NCI-H1092 (cell line): Measurements from ENCODE around the gene KRT83.
"Not testable (repeated sequence)": the region's sequence is repeated elsewhere in the genome, so short reads cannot be mapped to it uniquely, and the experiment has no call there.

Source experiments
- DNase-seq: peaks from one replicate; lab custom pipeline; 2025; lab: John Stamatoyannopoulos, UW

KRT83 gene

DNA sequence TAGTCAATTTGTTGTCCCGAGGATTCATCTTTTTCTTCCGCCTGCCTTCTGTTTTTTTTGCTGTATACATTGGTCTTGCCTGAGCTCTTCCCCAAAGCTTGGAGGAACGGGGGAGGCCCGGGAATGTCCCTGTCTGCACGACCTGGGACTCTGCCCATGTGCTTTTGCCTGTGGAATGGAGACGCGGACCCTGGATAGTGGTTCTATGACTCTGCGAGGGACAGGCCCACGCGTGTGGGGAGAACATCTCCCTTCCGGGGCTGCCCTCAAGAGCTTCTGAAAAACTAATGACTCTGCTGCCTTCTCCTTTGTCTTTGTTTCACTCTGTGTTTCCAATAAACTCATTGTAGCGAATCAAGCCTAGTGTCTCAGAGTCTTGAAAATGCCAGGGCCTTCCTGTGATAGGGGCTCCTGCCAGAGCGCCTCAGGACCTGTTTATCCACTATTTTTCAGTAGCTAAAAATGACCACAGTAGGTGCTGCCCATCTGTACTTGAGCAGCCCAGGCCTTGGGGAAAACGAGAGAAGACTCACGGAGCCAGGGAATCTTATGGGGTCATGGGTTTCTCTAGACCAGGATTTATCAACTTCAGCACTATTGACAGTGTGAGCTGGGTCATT, 12.3 kb downstream of the KRT83 start:
- no peak for DNase-seq

DNA sequence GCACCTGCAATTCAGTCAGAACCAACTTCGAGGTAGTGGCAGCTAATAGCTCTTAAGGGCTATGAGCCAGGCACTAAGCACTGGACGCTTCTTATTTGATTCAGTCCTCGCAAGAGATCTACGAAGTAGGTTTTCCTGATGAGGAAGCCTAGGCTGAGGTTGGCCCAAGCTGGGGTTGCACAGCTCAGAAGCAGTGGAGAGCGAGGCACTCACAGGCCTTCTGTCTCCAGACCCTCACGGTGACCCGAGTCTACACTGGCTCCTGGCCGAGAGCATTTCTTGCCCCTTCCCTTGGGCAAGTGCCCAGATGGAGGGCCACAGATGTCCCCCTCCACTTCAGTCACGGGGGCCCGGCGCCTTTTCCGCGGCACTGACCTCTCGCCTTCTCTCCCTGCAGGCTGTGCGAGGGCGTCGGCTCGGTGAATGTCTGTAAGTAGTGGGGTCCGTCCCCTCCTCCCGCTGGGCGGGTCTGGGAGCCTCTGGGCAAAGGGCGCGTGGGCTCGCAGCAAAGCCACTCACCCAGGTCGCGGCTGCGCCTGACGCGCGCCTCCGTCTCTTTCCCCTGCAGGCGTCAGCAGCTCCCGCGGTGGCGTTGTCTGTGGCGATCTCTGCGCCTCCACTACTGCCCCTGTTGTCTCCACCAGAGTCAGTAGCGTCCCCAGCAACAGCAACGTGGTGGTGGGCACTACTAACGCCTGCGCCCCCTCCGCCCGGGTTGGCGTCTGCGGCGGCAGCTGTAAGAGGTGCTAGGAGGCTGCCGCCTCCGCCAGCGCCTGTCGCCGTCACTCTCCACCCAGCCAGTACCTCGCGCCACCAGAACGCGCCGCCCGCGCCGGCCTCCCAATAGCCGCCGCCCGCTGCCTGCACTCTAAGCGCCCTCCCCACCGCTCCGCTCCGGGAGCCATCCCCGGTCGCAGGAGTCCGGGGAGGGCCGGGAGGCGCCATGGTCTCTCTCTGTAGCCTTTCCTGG, 13.1 kb downstream of the KRT83 start:
- peak; percentile 29 for DNase-seq

DNA sequence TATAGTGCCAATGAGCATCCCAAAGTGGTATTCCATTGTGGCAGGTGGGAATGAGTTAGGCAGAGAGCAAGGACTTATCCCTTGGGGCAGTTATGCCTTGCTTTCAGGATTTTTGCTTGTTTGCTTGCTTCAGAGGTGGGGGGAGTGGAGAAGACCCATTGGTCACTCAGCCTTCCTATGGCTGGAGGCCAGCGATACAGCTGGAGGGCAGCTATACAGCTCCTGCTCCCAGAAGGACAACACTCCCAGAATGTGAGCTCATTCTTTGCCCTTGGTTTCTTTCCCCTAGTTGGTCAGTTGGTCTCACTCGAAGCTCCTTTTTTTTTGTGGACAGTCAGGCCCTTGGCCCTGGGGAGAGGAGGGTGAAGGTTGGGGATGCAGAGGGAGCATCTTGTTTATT, 14.5 kb downstream of the KRT83 start:
- DNase-seq = no peak

DNA sequence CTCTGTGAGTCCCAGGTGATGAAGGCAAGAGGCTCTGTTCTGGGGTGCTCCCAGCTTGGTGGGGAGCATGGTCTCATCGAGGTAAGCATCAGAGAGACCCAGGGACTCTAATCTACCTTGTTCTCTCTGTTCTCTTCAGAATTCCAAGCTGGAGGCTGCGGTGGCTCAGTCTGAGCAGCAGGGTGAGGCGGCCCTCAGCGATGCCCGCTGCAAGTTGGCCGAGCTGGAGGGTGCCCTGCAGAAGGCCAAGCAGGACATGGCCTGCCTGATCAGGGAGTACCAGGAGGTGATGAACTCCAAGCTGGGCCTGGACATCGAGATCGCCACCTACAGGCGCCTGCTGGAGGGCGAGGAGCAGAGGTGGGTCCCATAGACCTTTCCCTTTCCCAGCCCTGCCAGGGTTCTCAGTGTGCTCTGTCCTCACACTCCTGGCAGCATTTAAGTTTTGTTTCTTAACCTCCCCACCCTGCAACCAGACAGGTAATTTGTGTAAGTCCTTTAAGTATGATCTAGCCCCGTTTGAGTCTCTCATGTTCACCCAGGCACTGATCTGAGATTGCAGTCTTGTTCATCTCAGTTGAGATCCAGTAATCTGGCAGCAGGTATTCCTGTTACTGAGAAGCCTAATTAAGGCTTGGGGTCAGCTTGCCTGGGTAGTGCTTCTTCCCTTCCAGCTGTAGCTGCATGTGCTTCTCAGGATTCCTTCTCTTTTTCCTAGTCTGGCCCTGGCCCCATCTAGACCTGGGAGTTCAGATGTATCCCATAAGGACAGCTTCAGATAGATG, 15.1 kb downstream of the KRT83 start:
- no peak for DNase-seq

DNA sequence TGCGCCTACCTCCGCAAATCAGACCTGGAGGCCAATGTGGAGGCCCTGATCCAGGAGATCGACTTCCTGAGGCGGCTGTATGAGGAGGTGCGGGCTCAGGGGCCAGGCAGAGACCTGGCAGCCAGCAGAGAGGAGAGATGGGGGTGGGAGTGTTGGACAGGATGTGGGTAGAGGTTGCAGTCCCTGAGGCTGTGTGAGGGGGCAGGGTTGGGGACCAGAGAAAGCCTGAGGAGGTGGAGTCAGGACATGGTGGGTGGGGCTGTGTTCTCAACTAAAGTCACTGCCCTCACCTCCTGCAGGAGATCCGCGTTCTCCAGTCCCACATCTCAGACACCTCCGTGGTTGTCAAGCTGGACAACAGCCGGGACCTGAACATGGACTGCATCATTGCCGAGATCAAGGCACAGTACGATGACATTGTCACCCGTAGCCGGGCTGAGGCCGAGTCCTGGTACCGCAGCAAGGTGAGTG, 16.2 kb downstream of the KRT83 start:
- DNase-seq = not testable (repeated sequence)

DNA sequence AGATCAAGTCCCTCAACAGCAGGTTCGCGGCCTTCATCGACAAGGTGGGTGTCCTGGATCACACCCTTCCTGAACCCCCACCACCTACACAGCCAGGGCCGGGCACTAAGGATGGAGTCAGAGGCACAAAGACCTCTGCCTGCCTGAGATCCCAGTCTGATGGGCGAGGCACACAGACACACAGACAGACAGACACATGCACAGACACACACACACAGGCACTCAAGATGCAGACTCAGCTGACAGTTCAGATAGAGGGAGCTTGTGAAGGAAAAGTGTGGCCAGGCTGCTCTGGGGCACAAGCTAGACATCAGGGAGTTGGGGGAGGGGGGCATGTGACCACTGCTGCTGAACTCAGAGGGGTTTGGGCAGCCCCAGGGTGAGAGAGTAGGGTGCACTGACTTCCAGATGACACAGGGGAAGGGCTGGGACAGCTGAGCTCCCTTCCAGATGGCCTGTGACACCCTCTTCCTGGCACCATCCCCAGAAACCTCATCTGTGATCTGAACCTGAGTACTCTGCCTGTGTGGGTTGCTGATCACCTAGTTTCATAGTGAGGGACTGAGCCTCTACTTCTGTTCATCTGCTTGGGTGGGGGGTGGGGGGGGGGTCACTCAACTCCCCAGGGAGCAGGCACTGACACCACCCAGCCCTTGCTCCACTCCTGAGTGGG, 18.8 kb downstream of the KRT83 start:
- DNase-seq = not testable (repeated sequence)

DNA sequence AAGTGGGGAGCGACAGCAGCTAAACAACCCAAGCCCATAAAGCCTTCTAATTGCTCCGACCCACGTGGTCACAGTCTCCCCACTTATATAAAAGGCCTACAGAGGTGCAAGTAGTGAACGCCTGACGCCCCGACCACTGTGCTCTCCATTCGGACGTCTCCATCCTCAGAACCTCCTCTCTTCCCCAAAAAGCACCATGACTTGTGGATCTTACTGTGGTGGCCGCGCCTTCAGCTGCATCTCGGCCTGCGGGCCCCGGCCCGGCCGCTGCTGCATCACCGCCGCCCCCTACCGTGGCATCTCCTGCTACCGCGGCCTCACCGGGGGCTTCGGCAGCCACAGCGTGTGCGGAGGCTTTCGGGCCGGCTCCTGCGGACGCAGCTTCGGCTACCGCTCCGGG, 19.5 kb downstream of the KRT83 start:
- not testable (repeated sequence) for DNase-seq

DNA sequence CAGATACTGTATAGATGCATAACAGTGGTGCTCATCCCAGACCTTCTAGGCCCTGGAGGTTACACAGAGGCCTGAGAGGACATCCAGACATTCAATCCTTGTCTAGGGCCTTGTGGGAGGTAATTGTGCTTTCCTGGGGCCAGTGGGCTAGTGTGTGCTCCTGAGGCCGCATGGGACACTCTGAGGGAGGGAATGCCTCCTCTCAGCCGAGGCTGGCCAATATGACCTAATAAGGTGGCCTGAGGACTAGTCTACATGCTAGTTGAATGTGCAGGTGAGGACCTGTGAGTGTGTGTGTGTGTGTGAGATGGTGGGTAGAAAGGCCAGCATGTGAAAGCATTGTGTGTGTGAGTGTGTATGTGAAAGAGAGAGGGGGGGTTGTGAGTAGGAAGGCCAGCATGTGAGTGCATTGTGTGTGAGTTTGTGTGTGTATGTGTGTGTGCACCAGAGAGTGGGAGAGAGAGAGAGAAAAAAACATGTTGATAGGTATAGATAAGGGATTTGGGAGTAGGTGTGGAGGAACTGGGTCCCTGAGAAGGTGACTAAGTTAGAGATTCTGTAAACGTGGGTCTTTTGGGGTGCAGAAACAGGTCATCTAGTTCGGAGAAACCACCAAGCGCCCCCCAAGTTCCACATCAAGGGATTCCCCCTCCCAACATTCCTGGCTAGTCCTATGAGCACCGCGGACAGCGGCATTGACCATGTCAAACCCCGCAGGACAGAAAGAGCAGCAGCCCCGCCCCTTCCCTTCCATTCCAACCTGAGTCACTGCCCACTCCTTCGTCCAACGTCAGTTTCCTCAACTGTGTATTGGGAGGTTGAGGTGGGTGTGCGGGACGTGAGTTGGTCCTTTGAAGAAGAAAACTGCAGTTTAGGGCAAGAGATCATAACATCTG, 20.2 kb downstream of the KRT83 start:
- DNase-seq = no peak

DNA sequence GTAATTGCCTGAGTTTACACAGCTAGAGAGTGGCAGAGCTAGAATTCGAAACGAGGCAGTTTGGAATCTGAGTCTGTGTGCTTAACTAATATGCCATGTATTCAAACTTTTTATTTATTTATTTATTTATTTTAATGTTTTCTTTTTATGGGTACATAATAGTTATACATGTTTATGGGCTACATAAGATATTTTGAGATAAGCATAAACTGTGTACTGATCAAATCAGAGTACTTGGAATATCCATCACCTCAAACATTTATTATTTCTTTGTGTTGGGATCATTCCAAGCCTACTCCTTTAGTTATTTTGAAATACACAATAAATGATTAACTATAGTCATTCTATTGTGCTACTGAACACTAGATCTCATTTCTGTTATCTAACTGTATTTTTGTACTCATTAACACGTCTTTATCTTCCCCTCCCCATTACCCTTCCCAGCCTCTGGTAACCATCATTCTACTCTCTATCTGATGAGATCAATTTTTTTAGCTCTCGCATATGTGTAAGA, 22.5 kb downstream of the KRT83 start:
- no peak for DNase-seq

DNA sequence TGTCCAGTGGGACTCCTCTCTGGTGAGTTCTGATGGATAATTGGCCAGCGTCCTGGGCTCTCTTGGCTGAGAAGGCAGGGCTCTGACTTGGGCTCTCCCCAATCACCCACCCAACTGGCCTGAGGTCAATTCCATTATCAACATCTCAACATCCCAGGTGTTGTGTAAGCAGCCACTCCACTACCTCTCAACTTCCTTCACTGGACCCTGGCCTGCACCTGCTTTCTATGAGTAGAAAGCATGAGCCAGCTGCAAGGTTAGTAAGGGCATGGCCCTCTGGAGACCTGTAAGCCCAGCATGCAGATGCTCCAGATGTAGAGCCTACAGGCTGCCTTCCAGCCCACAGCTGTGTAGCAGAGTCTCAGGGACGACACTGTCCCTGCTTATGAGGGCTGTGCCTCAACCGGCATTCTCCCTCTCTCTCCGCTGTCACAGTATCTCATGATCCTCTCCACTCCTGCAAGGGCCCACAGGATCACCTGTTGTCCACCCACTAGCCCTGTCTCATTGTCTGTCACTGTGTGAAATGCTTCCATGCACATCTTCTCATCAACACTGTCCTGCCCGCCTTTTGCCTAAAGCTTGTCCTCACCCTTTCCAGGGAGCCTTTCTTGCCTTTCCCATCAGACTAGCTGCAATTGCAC, 24.5 kb downstream of the KRT83 start:
- no peak for DNase-seq

DNA sequence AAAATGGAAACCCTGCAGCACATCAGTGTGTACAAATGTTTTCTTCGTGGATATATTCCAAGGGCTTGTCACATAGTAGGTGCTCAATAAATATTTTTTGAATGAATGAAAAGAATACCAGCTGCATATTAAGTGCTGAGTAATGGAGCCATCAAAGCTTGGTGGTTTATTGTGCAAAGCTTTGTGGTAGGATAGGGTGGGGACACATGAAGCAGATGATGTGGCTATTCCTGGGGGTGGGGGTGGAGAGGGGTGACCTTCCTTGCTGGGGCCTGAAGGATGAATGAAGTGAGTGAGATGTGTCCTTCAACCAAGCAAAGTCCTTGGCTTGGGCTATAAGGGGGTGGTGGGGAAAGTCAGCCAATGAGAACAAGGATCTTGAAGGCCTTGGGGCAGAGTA, 25.5 kb downstream of the KRT83 start:
- no peak for DNase-seq

DNA sequence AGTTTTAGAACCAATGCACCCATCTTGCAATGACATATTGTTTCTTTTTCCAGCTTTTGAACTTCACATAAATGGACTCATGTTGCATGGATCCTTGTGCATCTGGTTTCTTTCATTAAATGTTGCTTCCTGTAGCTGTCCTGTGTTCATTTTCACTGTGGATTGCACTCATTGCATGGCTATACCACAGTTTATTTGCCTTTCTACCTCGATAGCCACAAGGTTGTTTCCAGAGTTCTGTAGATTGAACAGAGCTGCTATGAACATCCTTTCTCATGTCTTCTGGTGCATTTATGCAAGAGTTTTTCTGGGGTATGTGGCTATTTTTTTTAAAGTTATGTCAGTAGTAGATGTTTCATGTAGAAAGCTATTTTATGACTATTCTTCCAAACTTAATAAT, 26.4 kb downstream of the KRT83 start:
- DNase-seq = no peak

DNA sequence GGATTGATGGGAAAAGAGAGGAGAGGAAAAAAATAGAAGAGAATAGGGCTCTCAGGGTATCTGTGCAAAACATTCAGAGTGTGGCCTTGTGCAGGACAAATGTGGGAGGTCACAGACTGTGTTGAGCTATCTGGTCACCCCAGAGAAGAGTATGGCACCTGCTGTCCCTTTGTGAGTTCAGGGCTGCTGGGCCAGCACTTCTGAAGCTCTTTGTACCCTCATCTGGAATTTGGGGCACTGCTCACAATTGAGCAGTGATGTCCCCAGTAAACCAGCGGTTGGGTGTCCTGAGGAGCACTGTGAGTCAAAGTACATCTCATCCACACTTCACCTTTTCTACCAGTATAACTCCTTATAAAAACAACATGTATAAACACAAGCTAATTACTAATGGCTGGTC, 27.3 kb downstream of the KRT83 start:
- no peak for DNase-seq

DNA sequence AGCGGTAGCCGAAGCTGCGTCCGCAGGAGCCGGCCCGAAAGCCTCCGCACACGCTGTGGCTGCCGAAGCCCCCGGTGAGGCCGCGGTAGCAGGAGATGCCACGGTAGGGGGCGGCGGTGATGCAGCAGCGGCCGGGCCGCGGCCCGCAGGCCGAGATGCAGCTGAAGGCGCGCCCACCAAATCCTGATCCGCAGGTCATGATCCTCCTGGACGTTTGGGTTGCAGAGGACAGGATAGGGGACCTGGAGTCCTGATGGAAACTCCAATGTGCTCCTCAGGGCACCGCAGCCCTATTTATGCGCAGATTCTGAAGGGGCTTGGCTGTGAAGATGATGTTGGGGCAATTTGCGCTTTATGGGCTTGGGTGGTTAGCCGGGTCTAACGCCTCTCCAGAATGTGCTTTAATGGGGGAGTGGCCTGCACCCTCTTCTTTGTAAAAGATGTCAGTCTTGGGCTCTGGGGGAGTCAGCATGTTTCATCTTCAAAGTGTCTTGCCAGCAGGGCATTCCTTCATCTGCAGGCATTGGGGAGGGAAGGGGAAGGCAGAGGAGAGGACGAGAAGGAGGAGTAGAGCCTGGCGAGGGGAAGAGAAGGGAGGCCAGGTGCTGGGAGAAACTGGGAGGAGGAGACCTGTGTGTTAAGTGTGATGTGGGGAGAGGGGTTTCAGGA, 29.8 kb downstream of the KRT83 start, which contains the start of gene KRT81:
Gene KRT81, minus strand, starts transcription at position 268 of the 669 bp plus-strand sequence. Its CDS starts 69 bp downstream, at position 199.
- DNase-seq = no peak

DNA sequence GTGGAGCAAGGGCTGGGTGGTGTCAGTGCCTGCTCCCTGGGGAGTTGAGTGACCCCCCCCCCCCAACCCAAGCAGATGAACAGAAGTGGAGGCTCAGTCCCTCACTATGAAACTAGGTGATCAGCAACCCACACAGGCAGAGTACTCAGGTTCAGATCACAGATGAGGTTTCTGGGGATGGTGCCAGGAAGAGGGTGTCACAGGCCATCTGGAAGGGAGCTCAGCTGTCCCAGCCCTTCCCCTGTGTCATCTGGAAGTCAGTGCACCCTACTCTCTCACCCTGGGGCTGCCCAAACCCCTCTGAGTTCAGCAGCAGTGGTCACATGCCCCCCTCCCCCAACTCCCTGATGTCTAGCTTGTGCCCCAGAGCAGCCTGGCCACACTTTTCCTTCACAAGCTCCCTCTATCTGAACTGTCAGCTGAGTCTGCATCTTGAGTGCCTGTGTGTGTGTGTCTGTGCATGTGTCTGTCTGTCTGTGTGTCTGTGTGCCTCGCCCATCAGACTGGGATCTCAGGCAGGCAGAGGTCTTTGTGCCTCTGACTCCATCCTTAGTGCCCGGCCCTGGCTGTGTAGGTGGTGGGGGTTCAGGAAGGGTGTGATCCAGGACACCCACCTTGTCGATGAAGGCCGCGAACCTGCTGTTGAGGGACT, 30.6 kb downstream of the KRT83 start:
- DNase-seq = not testable (repeated sequence)

DNA sequence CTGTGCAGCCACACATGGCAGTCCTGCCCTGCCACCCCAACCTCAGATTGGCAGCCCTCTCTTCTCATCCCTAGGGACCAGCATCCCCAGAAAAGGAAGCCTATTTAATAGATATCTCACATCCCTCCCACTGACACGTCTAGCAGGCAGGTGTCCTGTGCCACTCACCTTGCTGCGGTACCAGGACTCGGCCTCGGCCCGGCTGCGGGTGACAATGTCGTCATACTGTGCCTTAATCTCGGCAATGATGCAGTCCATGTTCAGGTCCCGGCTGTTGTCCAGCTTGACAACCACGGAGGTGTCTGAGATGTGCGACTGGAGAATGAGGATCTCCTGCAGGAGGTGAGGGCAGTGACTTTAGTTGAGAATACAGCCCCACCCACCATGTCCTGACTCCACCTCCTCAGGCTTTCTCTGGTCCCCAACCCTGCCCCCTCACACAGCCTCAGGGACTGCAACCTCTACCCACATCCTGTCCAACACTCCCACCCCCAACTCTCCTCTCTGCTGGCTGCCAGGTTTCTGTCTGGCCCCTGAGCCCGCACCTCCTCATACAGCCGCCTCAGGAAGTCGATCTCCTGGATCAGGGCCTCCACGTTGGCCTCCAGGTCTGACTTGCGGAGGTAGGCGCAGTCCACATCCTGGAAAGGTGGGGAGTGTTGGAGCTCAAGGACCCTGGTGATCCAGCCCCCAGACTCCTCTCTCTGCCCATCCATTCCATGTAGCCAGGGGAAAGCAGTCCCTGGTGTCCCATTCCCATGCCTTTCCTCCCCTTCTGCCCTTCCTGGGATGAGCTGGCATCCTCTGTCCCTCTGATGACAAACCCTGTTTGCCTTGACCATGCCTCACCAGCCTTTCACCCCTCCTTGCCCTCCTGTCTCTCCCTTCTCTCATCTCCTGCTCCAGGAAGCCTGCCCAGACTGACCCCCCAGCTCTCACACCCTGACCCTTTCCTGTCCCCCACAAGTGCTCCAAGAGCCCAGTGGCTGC, 33.1 kb downstream of the KRT83 start:
- DNase-seq = not testable (repeated sequence)
